ENCODE measurements around the gene OR2AT4.

DNA sequence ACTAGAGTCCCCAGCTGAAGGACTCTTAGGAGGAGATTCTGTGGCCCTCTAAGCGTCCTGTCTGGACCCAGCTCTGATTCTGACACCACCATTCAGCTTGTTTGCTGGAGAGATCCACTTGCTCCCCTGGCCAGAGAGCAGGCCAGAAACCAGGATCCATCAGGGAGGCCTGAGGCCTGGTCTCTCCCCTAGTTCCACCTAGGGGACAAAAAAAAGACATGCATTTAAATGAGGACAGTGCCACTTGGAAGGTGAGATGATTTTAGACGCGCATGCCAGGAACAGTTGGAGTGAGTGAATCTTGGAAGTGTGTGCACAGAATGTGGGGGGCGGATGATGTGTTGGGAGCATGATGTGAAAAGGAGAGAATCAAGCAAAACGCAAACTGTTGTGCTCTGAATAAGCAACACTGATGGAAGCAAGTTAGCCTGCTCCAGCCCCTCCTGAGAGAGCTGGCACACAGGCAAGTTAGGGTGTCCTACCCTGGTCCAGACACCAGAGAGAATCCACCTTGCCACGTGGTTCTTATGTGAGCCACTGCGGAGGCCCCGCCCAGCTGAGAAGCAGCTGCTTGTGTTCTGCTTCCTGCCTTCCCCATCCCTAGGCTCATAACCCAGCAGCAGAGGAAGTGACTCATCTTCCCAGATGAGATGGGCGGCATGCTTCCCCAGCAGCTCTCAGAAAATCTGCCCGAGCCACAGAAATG lies 46.2 kb upstream of the OR2AT4 start:
- TF ChIP-seq, protein P1, sequence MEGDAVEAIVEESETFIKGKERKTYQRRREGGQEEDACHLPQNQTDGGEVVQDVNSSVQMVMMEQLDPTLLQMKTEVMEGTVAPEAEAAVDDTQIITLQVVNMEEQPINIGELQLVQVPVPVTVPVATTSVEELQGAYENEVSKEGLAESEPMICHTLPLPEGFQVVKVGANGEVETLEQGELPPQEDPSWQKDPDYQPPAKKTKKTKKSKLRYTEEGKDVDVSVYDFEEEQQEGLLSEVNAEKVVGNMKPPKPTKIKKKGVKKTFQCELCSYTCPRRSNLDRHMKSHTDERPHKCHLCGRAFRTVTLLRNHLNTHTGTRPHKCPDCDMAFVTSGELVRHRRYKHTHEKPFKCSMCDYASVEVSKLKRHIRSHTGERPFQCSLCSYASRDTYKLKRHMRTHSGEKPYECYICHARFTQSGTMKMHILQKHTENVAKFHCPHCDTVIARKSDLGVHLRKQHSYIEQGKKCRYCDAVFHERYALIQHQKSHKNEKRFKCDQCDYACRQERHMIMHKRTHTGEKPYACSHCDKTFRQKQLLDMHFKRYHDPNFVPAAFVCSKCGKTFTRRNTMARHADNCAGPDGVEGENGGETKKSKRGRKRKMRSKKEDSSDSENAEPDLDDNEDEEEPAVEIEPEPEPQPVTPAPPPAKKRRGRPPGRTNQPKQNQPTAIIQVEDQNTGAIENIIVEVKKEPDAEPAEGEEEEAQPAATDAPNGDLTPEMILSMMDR (IDR thresholded peaks at IDR 0.05): peak in 4 of 6 experiments; percentile 23 to 46 (median 28)
- TF ChIP-seq POLR2A (IDR thresholded peaks at IDR 0.05) (peak in 1 of 4 donors; percentile 30), EP300 (IDR thresholded peaks at IDR 0.05) (peak in 1 of 4 donors; percentile 20)

Measured in upper lobe of left lung (tissue), 4 donors.